IPS-18a (cell line): ENCODE data around the gene TECPR2.

Experiments
- H3K27ac ChIP-seq: one replicate; pipeline ENCODE4 v1.5.1; 2013; ENCODE audit warnings: low read length
- H3K27me3 ChIP-seq: one replicate; pipeline ENCODE4 v1.6.1; 2013; ENCODE audit warnings: mild to moderate bottlenecking, low read length; ENCODE audit not compliant: control insufficient read depth, insufficient read depth
- H3K36me3 ChIP-seq: one replicate; pipeline ENCODE4 v1.6.1; 2013; ENCODE audit warnings: low read depth, low read length; ENCODE audit not compliant: control insufficient read depth
- H3K4me1 ChIP-seq: one replicate; pipeline ENCODE4 v1.6.1; 2013; ENCODE audit warnings: low read depth, low read length; ENCODE audit not compliant: control insufficient read depth
- H3K4me3 ChIP-seq: one replicate; pipeline ENCODE4 v1.5.1; 2013; ENCODE audit warnings: low read length
- H3K9ac ChIP-seq: one replicate; pipeline ENCODE4 v1.6.1; 2013; ENCODE audit warnings: mild to moderate bottlenecking, low read length, moderate library complexity
- H3K9me3 ChIP-seq: one replicate; pipeline ENCODE4 v1.6.1; 2013; ENCODE audit warnings: low read depth, low read length; ENCODE audit not compliant: control insufficient read depth

The TECPR2 gene

DNA sequence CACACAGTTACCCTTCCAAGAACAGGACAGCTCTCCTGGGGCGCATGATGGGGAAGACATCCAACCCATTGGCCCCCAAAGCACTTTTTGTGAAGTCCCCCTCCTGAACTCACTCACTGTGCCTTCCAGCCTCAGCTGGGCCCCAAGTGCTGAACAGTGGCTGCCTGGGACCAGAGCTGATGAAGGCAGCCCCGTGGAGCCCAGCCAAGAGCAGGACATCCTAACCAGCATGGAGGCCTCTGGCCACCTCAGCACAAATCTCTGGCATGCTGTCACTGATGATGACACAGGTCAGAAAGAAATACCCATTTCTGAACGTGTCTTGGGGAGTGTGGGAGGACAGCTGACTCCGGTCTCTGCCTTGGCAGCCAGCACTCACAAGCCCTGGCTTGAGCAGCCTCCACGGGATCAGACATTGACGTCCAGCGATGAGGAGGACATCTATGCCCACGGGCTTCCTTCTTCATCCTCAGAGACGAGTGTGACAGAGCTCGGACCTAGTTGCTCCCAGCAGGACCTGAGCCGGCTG is 72.0 kb downstream of the TECPR2 start:
- no peak overlapping the region for H3K27ac ChIP-seq
- H3K9ac ChIP-seq: no peak overlapping the region
- no peaks in the 10 kb centered on the region for H3K36me3 ChIP-seq
- no peak overlapping the region for H3K4me3 ChIP-seq
- H3K4me1 ChIP-seq: no peaks in the 10 kb centered on the region
- no peaks in the 10 kb centered on the region for H3K27me3 ChIP-seq
- no peaks in the 10 kb centered on the region for H3K9me3 ChIP-seq

DNA sequence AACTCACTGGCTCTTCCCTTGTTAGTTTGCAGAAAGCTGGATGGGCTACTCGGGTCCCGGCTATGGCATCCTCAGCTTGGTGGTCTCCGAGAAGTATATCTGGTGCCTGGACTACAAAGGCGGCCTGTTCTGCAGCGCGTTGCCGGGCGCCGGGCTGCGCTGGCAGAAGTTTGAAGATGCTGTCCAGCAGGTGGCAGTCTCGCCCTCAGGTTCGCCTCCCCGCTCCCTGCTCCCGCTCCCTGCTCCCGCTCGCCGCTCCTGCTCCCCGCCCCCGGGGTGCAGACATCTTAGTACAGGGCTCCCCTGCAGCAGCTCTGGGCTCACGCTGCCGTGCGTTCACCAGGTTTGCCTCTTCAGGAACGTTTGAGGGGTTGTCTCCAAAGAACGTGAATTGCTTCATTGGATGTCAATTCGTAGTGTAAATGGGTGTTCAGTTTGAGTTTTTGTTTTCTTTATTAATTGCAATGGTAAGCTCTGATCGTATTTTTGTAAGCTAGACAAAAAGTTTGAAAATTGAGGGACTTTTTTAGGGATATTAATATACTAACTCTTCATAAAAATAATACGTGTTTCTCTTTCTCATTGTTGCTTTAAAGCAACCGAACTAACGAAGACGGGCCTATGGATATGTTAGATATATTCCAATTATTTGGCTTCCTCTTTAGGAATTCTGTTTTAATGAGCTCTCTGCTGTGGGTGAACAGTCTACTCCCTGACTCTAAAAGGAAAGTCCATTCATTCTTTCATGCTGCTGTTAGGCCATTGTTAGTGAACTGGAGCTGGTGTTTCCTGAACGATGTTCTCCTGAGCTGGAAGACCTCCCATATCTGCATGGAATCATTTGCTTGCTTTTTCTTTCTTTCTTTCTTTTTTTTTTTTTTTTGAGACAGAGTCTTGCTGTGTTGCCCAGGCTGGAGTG is 75.5 kb downstream of the TECPR2 start:
- no peak overlapping the region for H3K4me3 ChIP-seq
- H3K27me3 ChIP-seq: no peaks in the 10 kb centered on the region
- H3K27ac ChIP-seq: no peak overlapping the region
- H3K9ac ChIP-seq: no peak overlapping the region
- H3K36me3 ChIP-seq: peaks cover 9% of the 10 kb centered on the region
- no peaks in the 10 kb centered on the region for H3K9me3 ChIP-seq
- H3K4me1 ChIP-seq: no peaks in the 10 kb centered on the region

DNA sequence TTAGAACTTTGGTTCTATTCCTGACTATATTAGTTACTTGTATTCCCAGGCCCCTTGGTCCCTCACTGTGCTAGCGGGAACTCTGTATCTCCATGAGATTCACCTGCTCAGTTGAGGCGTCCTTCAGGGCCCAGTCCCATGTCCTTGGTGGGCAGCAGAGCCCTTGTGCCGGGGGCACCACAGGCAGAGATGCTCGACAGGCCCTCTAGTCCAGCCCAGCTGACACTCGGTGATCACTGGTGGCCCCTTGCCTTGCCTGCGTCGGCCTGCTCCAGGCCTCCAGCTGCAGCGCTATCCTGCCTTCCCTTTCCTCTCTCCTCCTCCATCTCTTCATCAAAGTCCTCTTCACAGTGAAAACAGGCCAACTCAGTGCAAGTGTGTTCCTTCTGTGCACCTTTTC is 76.8 kb downstream of the TECPR2 start:
- no peak overlapping the region for H3K27ac ChIP-seq
- H3K27me3 ChIP-seq: no peaks in the 10 kb centered on the region
- no peak overlapping the region for H3K4me3 ChIP-seq
- H3K9me3 ChIP-seq: no peaks in the 10 kb centered on the region
- H3K36me3 ChIP-seq: peaks cover 9% of the 10 kb centered on the region
- H3K9ac ChIP-seq: no peak overlapping the region
- H3K4me1 ChIP-seq: no peaks in the 10 kb centered on the region

DNA sequence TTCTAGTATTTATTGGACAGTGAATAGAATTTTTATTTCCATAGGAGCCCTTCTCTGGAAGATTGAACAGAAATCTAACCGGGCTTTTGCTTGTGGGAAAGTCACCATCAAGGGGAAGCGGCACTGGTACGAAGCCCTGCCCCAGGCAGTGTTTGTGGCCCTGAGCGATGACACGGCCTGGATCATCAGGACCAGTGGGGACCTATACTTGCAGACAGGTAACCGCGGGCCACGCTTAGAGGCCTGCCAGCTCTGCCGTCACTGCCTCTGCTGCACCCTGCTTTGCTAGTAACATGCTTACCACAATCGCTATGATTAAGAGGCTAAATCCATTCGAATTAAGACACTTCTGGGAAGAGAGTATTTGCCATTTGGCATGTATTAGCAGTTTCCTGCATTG is 77.7 kb downstream of the TECPR2 start:
- Histone ChIP-seq H3K9me3 (no peaks in the 10 kb centered on the region), H3K9ac (no peak overlapping the region), H3K27ac (no peak overlapping the region), H3K36me3 (peaks cover 9% of the 10 kb centered on the region), H3K4me1 (no peaks in the 10 kb centered on the region), H3K27me3 (no peaks in the 10 kb centered on the region), H3K4me3 (no peak overlapping the region)

DNA sequence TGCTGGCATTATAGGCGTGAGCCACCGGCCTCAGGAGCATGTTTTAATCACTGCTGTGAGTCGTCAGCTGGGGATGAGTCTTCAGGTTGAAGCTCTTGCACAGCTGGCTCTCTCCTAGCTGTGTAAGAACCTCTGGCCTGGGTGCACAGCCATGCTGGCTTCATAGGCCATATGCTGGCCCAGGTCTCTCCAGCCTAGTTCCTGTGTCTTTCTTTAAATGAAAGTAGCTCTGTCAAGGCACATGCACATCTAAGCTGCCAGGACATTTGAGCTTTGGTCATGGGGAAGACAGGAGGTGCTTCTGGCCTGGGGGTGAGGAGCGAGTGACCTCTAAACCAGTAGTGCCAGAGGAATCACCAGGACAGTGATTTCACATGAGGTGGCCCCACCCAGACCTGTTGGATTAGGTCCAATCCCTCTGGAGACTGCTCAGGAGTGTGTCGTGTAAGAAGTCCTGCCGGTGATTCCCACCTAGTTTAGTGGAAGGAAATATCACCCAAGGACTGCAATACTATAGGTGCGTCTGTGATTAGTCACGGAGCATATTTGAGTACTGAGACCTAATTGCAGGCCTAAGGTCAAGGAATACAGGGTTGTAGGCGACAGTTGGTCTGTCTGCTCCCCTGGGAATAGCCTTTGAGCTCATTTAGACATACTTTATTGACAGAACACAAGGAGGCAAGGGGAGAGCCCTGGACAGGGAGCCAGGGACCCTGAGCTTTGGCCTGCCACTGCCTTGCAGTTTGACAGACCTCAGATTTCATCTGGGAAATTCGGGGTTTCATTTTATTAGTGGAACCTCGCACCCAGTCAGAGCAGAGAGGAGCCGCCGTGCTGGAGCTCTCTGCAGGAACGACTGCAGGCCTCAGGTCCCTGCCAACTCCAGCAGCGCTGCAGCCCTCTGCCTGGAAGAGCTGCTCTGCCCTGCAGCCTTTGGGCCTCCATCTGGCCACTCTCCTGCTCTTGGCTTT is 79.8 kb downstream of the TECPR2 start:
- Histone ChIP-seq H3K4me1 (no peaks in the 10 kb centered on the region), H3K36me3 (peaks cover 9% of the 10 kb centered on the region), H3K4me3 (no peak overlapping the region), H3K27ac (no peak overlapping the region), H3K9me3 (no peaks in the 10 kb centered on the region), H3K27me3 (no peaks in the 10 kb centered on the region), H3K9ac (no peak overlapping the region)

DNA sequence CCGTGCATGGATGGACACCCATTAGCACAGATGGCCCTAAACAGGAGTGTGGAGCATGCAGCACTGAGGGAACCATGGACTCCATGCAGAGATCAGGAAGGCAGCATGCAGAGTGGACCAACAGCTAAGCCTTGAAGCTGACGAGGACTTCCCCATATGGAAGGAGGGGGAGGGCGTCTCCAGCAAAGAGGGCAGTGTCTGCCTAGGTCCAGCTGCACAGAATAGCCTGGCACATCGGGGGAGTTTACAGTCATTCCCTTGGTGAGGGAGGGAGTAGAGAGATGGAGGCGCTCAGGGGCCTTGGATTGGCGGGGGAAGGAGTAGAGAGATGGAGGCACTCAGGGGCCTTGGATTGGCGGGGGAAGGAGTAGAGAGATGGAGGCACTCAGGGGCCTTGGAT is 82.3 kb downstream of the TECPR2 start:
- H3K9me3 ChIP-seq: no peaks in the 10 kb centered on the region
- H3K4me1 ChIP-seq: no peaks in the 10 kb centered on the region
- H3K27me3 ChIP-seq: no peaks in the 10 kb centered on the region
- H3K9ac ChIP-seq: no peak overlapping the region
- peaks cover 14% of the 10 kb centered on the region for H3K36me3 ChIP-seq
- H3K4me3 ChIP-seq: no peak overlapping the region
- H3K27ac ChIP-seq: no peak overlapping the region

DNA sequence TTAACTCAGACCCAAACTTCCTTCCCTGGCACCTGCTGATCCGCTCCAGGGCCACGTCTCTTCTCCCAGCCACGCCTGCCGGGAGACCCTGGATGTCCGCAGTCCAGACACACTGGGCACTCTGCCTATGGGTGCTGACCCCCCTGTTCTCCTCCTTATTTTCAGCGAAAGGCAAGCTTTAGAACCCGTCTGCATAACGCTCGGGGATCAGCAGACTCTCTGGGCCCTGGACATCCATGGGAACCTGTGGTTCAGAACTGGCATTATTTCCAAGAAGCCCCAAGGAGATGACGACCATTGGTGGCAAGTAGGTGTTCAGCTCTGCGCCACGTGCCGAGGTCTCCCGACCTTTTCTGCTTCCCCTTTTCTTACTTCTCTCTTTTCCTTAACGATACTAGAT is 82.9 kb downstream of the TECPR2 start:
- no peak overlapping the region for H3K27ac ChIP-seq
- peaks cover 18% of the 10 kb centered on the region for H3K36me3 ChIP-seq
- no peaks in the 10 kb centered on the region for H3K9me3 ChIP-seq
- no peak overlapping the region for H3K9ac ChIP-seq
- H3K4me1 ChIP-seq: no peaks in the 10 kb centered on the region
- H3K4me3 ChIP-seq: no peak overlapping the region
- H3K27me3 ChIP-seq: no peaks in the 10 kb centered on the region

DNA sequence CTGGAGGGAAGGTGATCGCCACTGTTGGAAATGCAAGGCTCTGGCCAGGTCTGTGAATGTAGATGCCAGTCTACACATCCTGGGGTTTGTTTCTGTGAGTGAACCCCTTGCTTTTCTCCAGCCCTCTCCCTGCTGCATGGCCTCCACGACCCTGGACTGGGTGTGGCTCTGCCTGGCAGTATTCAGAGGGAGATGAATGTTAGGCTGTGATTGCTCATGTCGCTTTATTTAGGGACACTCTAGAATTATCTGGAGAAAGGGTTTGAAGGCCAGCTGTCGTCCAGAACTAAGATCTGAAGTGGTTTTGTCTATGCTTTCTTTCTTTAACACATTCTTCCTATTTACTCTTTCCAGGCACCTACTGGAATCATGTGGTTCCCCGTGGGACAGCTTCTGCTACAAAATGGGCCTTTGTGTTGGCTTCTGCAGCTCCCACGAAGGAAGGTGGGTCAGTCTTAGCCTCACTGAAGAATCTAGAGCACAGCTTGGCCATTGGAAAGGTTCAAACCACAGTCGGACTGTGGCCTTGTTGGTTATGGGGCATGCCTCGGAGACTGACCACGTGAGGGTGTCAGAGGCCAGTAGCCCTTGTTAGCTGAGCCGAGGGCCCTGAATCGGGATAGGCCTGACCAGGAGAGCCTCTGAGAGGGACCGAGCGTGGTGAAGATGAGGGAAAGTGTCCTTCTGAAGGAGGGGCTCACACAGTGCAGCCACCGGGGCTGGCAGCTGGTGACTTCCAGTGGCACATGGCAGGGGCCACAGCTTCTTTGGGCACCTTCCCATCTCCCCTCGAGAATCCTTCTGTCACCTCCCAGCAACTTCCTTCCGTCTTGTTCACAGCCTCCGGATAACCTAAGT is 87.7 kb downstream of the TECPR2 start:
- Histone ChIP-seq H3K9me3 (no peaks in the 10 kb centered on the region), H3K4me1 (no peaks in the 10 kb centered on the region), H3K9ac (no peak overlapping the region), H3K4me3 (no peak overlapping the region), H3K27me3 (no peaks in the 10 kb centered on the region), H3K27ac (no peak overlapping the region), H3K36me3 (peaks cover 13% of the 10 kb centered on the region)

DNA sequence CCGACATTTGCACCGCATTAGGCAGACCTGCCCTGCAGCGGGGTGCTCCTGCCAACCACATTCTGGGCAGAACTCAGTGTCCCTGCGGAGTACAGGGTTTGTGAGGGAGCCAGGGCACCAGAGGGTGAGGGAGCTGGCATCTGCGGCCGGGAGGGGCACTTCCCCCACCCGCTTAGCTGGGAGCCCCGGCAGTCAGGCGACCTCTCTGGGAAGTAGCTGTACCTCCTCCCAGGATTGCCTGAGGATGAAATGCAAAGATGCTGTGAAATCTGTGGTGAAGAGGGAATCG is 88.3 kb downstream of the TECPR2 start:
- Histone ChIP-seq H3K36me3 (peaks cover 13% of the 10 kb centered on the region), H3K4me3 (no peak overlapping the region), H3K9ac (no peak overlapping the region), H3K4me1 (no peaks in the 10 kb centered on the region), H3K9me3 (no peaks in the 10 kb centered on the region), H3K27me3 (no peaks in the 10 kb centered on the region), H3K27ac (no peak overlapping the region)

DNA sequence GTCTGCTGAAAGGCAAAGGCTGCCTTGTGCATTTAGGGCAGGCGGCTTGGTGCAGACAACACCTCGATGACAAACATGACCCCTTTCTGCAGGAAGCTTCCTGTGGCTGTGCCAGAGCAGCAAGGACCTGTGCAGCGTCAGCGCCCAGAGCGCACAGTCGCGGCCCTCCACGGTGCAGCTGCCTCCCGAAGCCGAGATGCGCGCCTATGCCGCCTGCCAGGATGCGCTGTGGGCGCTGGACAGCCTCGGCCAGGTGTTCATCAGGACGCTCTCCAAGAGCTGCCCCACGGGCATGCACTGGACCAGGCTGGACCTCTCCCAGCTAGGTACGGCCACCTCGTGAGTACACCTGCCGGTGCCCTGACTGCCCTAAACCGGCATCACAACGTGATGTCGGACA is 89.6 kb downstream of the TECPR2 start:
- Histone ChIP-seq H3K36me3 (peaks cover 13% of the 10 kb centered on the region), H3K9me3 (no peaks in the 10 kb centered on the region), H3K27ac (no peak overlapping the region), H3K27me3 (no peaks in the 10 kb centered on the region), H3K4me1 (no peaks in the 10 kb centered on the region), H3K4me3 (no peak overlapping the region), H3K9ac (no peak overlapping the region)

DNA sequence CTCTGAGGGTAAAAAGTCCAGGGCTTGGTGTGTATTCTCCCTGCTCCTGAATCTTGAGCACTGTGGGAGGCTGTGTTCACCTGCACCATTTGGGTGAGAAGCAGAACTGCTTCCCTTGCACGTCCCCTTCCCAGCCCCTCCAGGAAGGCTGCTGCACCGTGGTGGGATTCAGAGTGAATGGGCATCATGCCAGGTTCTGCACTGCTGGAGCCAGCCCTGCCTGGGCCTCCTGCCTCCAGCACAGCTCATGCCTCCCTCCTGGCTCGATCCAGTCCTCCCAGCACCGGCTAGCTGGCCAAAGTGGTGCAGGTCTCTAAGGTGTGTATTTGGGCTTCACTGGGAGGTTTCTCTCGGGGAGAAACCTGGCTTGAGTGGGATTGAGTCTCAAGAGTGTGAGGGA is 92.0 kb downstream of the TECPR2 start:
- no peaks in the 10 kb centered on the region for H3K9me3 ChIP-seq
- H3K9ac ChIP-seq: no peak overlapping the region

More for the DNA sequence above, 92.0 kb downstream of the TECPR2 start:
- Histone ChIP-seq H3K4me3 (no peak overlapping the region), H3K4me1 (no peaks in the 10 kb centered on the region), H3K27me3 (no peaks in the 10 kb centered on the region), H3K27ac (no peak overlapping the region), H3K36me3 (peaks cover 11% of the 10 kb centered on the region)
